WERI-Rb-1 (cell line): ENCODE results near the gene TLR5.

Experiments
- DNase-seq: peaks from one replicate; pipeline ENCODE4 v3.0.0-alpha.2; 2020
- H3K27ac ChIP-seq: fragments of 250-450 bp; sonication (Bioruptor Pico); 2 replicates; pipeline ENCODE4 v1.5.1; 2020; ENCODE audit warnings: mild to moderate bottlenecking, moderate library complexity
- H3K27me3 ChIP-seq: fragments of 250-450 bp; sonication (Bioruptor Pico); 2 replicates; pipeline ENCODE4 v1.5.1; 2021; ENCODE audit warnings: mild to moderate bottlenecking, low read depth, moderate library complexity; ENCODE audit not compliant: insufficient read depth, severe bottlenecking
- H3K36me3 ChIP-seq: fragments of 250-450 bp; sonication (Bioruptor Pico); 2 replicates; pipeline ENCODE4 v1.5.1; 2020; ENCODE audit warnings: mild to moderate bottlenecking, moderate library complexity
- H3K4me3 ChIP-seq: 2 replicates; pipeline ENCODE4 v1.5.1; 2011; ENCODE audit warnings: low read depth, mild to moderate bottlenecking, control low read depth, low read length
- H3K9me3 ChIP-seq: fragments of 250-450 bp; sonication (Bioruptor Pico); 2 replicates; pipeline ENCODE4 v1.5.1; 2021; ENCODE audit warnings: mild to moderate bottlenecking, moderate library complexity; ENCODE audit not compliant: severe bottlenecking
- TF ChIP-seq, protein P1 (sequence below): IDR thresholded peaks from 2 replicates; pipeline ENCODE4 v1.5.1; 2011; ENCODE audit warnings: low read depth, mild to moderate bottlenecking, control low read depth, inconsistent platforms, low read length

TLR5 gene

DNA sequence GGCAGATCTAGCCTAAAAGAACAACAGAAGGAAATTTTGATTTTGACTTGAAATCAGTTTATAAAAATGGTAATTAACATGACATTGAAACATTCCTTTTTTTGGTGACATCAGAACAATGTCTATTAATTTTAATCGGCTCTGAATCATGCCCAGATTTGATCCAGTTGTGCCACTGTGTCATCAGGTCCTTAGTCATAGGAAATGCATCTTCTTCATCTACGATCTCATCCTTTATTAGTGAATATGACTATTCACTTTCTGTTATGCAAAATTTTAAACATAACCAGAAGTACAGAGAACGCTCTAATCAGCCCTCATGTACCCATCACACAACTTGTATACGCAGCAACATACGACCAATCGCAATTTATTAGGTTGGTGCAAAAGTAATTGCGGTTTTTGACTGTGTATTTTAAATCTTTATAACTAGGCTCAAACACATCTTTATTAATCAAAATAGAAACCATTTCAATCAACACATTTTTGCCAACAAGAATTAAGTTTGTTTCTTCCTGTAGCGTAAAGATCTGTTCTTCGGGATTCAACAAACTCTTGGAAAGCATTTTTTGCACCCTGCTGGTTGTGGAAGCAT, 40.3 kb upstream of the TLR5 start:
- DNase-seq = no peak
- H3K36me3 ChIP-seq = no peaks in the 10 kb centered on the region
- no peaks in the 10 kb centered on the region for H3K27me3 ChIP-seq
- no peaks in the 10 kb centered on the region for H3K9me3 ChIP-seq
- H3K4me3 ChIP-seq = no peak overlapping the region
- no peak overlapping the region for H3K27ac ChIP-seq
- TF ChIP-seq, protein P1, sequence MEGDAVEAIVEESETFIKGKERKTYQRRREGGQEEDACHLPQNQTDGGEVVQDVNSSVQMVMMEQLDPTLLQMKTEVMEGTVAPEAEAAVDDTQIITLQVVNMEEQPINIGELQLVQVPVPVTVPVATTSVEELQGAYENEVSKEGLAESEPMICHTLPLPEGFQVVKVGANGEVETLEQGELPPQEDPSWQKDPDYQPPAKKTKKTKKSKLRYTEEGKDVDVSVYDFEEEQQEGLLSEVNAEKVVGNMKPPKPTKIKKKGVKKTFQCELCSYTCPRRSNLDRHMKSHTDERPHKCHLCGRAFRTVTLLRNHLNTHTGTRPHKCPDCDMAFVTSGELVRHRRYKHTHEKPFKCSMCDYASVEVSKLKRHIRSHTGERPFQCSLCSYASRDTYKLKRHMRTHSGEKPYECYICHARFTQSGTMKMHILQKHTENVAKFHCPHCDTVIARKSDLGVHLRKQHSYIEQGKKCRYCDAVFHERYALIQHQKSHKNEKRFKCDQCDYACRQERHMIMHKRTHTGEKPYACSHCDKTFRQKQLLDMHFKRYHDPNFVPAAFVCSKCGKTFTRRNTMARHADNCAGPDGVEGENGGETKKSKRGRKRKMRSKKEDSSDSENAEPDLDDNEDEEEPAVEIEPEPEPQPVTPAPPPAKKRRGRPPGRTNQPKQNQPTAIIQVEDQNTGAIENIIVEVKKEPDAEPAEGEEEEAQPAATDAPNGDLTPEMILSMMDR = no peak

DNA sequence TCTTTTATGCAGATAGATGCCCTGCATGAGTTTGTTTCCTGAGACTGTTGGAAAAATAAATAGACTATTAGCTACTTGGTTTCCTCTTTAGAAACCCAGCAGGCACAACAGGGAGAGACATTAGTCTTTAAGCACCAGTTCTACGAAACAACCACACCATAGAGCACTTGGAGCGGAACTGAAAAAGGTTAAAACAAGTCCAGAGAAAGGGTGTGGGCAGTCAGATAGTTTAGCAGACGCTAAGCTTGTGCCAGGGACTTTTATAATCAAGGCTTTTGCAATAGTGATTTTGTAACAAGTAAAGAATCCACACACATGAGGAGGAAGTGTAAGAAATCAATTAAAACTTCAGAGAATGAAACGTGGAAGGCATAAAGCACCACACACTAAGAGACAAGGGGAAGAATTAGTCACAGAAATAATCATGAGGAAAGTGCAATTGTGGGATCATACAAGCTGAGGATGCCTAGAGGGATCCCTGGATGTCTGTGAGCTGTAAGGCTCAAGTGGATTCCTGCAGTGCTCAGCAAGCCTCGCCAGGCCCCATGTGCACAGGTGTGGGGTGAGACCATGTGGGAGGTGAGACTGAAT, 37.8 kb upstream of the TLR5 start:
- Histone ChIP-seq H3K4me3 (no peak overlapping the region), H3K27me3 (no peaks in the 10 kb centered on the region), H3K36me3 (no peaks in the 10 kb centered on the region), H3K9me3 (no peaks in the 10 kb centered on the region), H3K27ac (no peak overlapping the region)
- TF ChIP-seq, protein P1 = no peak
- DNase-seq = no peak

DNA sequence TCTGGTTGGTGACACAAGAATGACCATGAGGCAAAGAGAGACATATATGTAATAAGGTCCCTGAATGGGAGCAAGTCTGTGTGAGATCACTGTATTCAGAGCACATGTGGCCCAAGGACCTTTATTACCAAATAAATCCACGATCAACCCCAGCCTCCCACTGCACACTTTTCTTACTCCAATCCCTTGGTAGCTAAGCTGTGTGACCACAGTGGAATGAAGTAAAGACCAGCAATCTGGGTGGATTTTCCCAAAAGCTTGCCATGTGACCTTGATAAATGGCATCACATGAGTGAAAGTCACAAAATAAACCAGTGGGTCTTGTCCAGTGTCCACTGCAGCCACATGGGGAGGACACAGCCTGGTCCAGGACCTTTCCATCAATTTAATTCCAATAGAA, 36.7 kb upstream of the TLR5 start:
- H3K27me3 ChIP-seq = no peaks in the 10 kb centered on the region
- H3K9me3 ChIP-seq = no peaks in the 10 kb centered on the region
- DNase-seq = no peak
- H3K27ac ChIP-seq = no peak overlapping the region
- no peak overlapping the region for H3K4me3 ChIP-seq
- TF ChIP-seq, protein P1 = no peak
- no peaks in the 10 kb centered on the region for H3K36me3 ChIP-seq

DNA sequence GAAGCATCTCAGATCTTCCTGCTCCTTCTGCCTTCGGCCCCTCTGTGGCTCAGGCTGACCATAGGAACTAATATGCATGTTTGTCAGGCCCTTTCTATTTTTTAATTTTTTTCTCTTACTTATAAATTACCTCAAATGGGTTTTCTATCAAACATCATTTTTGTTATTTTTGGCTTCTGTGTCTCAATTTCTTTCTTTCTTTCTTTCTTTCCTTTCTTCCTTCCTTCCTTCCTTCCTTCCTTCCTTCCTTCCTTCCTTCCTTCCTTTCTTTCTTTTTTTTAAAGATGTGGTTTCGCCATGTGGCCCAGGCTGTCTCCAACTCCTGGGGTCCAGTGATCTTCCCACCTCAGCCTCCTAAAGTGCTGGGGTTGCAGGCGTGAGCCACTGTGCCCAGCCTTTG, 36.2 kb upstream of the TLR5 start:
- no peaks in the 10 kb centered on the region for H3K27me3 ChIP-seq
- H3K27ac ChIP-seq = no peak overlapping the region
- H3K4me3 ChIP-seq = no peak overlapping the region
- no peak for DNase-seq
- H3K36me3 ChIP-seq = no peaks in the 10 kb centered on the region
- H3K9me3 ChIP-seq = no peaks in the 10 kb centered on the region
- TF ChIP-seq, protein P1 = no peak

DNA sequence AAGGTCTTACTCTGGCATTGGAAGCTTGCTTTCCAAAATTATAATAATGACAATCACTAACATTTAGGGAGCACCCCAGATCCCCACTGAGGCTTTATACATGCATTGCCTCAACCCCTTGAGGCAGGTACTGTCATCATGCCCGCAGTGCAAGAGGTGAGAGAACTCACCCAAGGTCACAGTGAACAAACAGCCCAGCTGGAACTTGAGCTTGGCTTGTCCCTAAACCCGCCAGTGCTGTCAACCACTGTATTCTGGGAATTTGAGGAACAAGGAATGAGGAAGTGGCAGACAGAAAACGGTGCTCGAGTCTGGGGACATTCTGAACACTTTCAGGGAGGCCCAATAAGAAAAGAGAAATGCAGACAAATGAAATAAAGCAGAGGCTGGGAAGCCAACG, 34.6 kb upstream of the TLR5 start:
- no peak overlapping the region for H3K27ac ChIP-seq
- TF ChIP-seq, protein P1 = no peak
- H3K9me3 ChIP-seq = no peaks in the 10 kb centered on the region
- H3K27me3 ChIP-seq = no peaks in the 10 kb centered on the region
- H3K4me3 ChIP-seq = no peak overlapping the region
- DNase-seq = no peak
- H3K36me3 ChIP-seq = no peaks in the 10 kb centered on the region

DNA sequence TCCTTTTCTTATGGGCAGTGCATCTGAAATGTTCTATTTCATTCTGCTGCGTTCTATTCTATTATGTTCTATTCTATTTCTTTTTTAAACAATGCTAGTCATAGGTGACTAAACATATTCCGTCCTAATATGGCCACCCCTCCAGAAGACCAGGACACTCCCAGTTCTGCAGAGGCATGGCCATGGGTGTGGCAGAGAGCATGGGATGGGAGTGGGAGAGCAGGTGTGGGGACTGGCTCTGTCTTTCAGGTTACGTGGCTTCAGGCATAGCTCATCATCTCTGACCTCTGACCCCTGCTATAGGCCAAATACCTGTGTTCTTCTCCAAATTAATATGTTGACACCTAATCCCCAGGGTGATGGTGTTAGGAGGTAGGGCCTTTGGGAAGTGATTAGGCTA, 33.4 kb upstream of the TLR5 start:
- DNase-seq = no peak
- no peaks in the 10 kb centered on the region for H3K27me3 ChIP-seq
- H3K4me3 ChIP-seq = no peak overlapping the region
- no peaks in the 10 kb centered on the region for H3K36me3 ChIP-seq
- no peaks in the 10 kb centered on the region for H3K9me3 ChIP-seq
- TF ChIP-seq, protein P1 = no peak
- no peak overlapping the region for H3K27ac ChIP-seq
